Subcutaneous abdominal adipose tissue (tissue), 5 donors: ENCODE data around the gene CTF1.

Experiments used
- H3K27ac ChIP-seq: one replicate; pipeline ENCODE4 v1.7.0; 2013; ENCODE audit warnings: low read depth, mild to moderate bottlenecking, inconsistent platforms, low read length, moderate library complexity
- H3K27me3 ChIP-seq, 5 donors: one replicate each; pipeline ENCODE4 v1.7.0; 2013; ENCODE audit warnings: low read length in 5 of 5, inconsistent platforms in 1 of 5; ENCODE audit not compliant: control insufficient read depth in 5 of 5, insufficient read depth in 4 of 5
- H3K36me3 ChIP-seq, 5 donors: one replicate each; pipeline ENCODE4 v1.7.0; 2013; ENCODE audit warnings: low read length in 5 of 5; ENCODE audit not compliant: control insufficient read depth in 5 of 5, insufficient read depth in 5 of 5
- H3K4me1 ChIP-seq, 5 donors: one replicate each; pipeline ENCODE4 v1.7.0; 2013; ENCODE audit warnings: low read length in 5 of 5, mild to moderate bottlenecking in 3 of 5, moderate library complexity in 1 of 5; ENCODE audit not compliant: control insufficient read depth in 5 of 5, insufficient read depth in 5 of 5
- H3K4me3 ChIP-seq, 5 donors: one replicate each; pipeline ENCODE4 v1.7.0; 2013; ENCODE audit warnings: low read length in 5 of 5, low read depth in 1 of 5
- H3K9ac ChIP-seq, 5 donors: one replicate each; pipeline ENCODE4 v1.7.0; 2013; ENCODE audit warnings: low read length in 5 of 5, mild to moderate bottlenecking in 4 of 5, moderate library complexity in 3 of 5
- H3K9me3 ChIP-seq, 5 donors: one replicate each; pipeline ENCODE4 v1.7.0; 2013; ENCODE audit warnings: low read length in 5 of 5; ENCODE audit not compliant: control insufficient read depth in 5 of 5
- donor health status: healthy.
- donor health status: healthy.
- donor health status: healthy.
- donor health status: healthy.
- donor health status: healthy.

The CTF1 gene

DNA sequence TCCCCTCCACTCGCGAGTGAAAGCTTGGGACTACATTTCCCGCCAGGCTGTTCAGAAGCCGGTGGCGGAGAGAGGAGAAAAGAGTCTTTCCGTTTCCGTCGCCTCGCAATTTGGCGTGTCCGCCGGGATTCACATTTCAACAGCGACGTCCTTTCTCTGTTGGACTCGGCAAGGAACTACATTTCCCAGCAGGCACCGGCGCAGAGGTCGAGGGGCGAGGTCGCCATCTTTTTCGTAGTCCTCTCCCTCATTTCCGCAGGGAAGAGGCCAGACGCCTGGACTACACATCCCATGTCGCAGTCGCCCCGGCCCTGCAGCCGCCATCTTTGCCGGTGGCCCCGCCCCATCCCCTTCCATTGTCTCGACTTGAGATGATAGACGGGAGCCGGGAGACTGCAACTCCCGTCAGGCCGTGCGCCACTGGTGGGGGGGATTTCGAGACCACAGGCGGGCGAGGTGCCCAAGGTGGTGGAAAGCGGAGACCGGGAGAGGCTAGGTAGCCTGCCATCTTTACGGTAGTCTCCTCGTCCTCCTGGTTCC is 26.1 kb downstream of the CTF1 start:
- peak overlapping the region in 4 of 5 donors; percentile 72 to 92 (median 88) for H3K9ac ChIP-seq
- H3K4me1 ChIP-seq: peaks cover 4 to 27% (median 19%) of the 10 kb centered on the region in 5 donors
- H3K27me3 ChIP-seq: no peaks in the 10 kb centered on the region
- H3K4me3 ChIP-seq: peak overlapping the region; percentile 78 to 98 (median 94)
- H3K9me3 ChIP-seq: no peaks in the 10 kb centered on the region
- H3K36me3 ChIP-seq: peaks cover 0 to 18% (median 7%) of the 10 kb centered on the region in 5 donors
- peak overlapping the region; percentile 77 for H3K27ac ChIP-seq

DNA sequence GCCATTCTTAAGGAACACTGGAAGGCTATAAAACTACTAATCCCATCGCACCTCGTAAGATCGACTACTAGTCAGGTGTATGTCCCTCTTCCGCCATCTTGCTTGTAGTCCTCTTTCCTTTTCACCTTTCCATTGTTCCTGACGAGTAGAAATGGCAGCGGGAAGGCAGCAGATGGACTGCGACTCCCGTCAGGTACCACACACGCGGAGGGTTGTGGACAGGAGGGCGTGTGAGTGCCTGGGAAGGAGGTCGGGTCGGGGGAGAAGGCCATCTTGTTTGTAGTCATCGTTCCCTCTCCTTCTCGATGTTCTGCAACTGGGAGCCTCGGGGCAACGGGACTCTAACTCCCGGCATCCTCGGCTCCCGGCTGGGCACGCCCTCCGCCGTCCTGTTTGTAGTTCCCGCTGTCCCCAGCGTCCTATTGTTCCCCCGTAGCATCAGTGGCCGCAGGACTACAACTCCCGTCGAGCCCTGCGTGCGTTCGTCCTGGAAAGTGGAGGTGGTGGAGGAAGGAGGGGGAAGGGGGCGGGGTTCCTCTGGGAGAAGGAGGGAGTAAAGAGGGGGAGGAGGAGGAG is 26.6 kb downstream of the CTF1 start:
- peak overlapping the region; percentile 5 to 92 (median 85) for H3K9ac ChIP-seq

DNA sequence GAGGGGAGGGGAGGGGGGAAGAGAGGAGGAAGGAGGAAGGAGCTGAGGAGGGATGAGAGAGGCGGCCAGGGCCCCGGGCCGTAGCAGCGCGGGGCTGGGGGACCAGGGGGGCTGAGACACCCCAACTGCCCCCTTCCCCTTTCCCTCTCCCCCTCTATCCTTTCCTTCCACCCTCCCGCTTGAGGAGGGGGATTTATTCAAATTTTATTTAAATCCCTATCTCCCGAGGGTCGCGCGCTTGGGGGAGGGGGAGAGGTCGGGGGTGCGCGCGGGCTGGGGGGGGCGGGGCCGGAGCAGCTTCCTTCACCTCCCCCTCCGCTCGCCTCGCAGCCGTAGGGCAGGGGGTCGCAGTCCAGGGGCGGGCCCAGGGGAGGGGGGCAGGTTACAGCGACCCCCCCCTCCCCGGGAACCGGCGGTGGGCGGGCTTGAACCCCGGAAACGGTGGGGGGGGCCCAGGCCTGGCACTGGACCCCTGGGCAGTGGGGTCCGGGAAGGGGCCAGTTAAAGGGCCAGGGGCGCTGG is 27.2 kb downstream of the CTF1 start, which contains the start of gene FBXL19:
FBXL19 (plus strand) TSS at position 19 of the 522 bp plus-strand sequence. CDS start 2,183 bp downstream, outside the sequence.
- Histone ChIP-seq H3K4me1 (peaks cover 4 to 27% (median 19%) of the 10 kb centered on the region in 5 donors), H3K36me3 (peaks cover 0 to 22% (median 7%) of the 10 kb centered on the region in 5 donors)

More for the DNA sequence above, 26.6 kb downstream of the CTF1 start:
- Histone ChIP-seq H3K9me3 (no peaks in the 10 kb centered on the region), H3K27ac (peak overlapping the region; percentile 77), H3K4me1 (peaks cover 4 to 27% (median 19%) of the 10 kb centered on the region in 5 donors), H3K4me3 (peak overlapping the region; percentile 78 to 98 (median 94)), H3K27me3 (no peaks in the 10 kb centered on the region), H3K36me3 (peaks cover 0 to 20% (median 7%) of the 10 kb centered on the region in 5 donors)

DNA sequence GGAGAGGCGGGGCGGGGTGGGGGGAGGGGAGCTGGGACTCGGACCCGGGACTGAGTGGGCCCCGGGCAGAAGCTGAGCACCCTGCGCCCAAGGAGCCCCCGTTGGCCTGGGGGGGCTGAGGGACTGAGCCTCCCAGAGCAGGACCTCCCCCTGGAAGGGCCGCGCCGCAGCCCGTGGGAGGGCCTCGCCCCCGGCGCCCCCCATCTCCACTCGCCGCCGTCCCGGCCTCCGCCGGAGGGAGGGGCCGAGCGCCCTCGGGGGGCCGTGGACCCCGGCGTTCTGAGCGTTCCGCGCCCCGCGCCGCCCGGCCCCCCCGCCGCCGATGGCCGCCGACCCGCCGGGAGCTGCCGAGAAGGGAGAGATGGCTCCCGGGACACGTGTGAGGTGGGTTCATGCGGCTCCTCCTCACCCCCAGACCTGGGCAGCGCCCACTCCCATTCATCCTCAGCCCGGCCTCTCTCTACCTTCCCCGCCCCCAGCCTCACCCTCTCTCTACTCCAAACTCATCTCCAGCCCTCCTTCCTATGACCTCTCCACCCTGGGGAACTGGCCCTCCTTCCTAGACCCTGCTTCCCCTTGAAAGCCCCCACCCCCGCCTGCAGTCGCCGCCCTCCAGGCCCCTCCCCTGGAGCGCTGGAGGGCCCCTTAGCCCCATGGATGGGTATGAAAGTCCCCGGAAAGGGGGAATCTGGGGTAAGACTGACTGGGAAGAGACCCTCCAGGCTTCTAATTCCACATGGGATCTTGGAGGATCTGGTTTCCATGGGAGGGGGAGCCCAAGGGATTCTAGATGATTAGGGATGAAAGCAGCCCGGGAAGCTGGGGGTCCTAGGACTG is 27.9 kb downstream of the CTF1 start:
- no peaks in the 10 kb centered on the region for H3K27me3 ChIP-seq
- peaks cover 4 to 27% (median 19%) of the 10 kb centered on the region in 5 donors for H3K4me1 ChIP-seq
- peak overlapping the region; percentile 41 for H3K27ac ChIP-seq
- H3K36me3 ChIP-seq: peaks cover 0 to 22% (median 9%) of the 10 kb centered on the region in 5 donors
- H3K9me3 ChIP-seq: no peaks in the 10 kb centered on the region
- H3K4me3 ChIP-seq: peak overlapping the region in 4 of 5 donors; percentile 22 to 98 (median 54)
- H3K9ac ChIP-seq: peak overlapping the region in 3 of 5 donors; percentile 34 to 41 (median 39)

More for the DNA sequence above, 27.2 kb downstream of the CTF1 start, which contains the start of gene FBXL19:
- Histone ChIP-seq H3K4me3 (peak within 1 kb of the TSS; percentile 78 to 98 (median 94)), H3K27me3 (no peaks in the 10 kb centered on the region), H3K27ac (peak within 1 kb of the TSS; percentile 77), H3K9me3 (no peaks in the 10 kb centered on the region), H3K9ac (peak within 1 kb of the TSS; percentile 5 to 92 (median 85))

DNA sequence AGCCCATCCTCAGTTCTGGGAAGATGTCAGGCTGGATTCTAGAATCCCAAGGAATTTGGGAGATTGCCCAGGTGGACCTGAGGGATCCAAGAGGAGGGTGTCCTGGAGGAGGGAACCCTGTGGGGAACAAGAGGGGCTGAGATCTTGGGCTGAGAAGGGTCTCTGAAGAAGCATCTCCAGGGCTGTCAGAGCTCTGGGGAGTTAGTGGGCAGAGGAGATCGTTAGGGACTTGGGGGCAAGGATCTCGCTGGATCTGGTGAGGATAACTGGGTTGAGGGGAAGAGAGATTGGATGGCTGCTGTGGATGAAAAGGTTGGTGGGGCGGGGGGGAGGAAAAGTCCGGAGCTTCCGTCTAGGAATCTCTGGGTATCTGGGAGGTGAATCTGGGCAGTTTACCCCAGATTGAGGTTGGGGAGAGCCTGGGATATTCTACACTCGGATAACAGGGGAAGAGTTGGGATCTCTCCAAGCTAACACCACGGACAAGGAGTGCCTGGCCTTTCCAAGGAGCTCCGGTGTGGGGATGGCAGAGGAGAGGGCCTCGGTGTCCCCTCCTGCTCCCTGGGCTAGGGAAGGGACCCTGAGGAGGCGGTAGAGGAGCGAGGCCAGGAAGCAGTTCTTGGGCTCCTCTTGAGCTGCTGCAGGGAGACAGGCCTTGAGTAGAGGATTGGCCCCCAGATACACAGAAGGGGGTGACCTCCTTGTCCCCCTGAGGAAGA is 28.7 kb downstream of the CTF1 start:
- Histone ChIP-seq H3K36me3 (peaks cover 0 to 26% (median 12%) of the 10 kb centered on the region in 5 donors), H3K4me3 (peak overlapping the region in 2 of 5 donors; percentile 22 to 98), H3K9me3 (no peaks in the 10 kb centered on the region), H3K27ac (peak overlapping the region; percentile 41), H3K4me1 (peaks cover 4 to 27% (median 19%) of the 10 kb centered on the region in 5 donors), H3K9ac (peak overlapping the region in 4 of 5 donors; percentile 34 to 65 (median 40)), H3K27me3 (no peaks in the 10 kb centered on the region)

DNA sequence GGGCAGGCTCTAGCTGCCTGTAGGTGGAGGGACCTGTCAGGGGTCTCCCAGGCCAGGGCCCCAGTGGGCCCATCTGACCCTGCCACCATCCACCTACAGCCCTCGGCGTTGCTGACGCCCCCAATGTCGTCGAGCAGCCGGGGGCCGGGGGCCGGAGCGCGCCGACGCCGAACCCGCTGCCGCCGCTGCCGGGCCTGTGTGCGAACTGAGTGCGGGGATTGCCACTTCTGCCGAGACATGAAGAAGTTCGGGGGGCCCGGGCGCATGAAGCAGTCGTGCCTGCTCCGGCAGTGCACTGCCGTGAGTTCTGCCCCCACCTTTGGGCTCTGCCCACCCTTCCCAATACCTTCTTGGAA is 29.2 kb downstream of the CTF1 start:
- no peak overlapping the region for H3K27ac ChIP-seq
- H3K36me3 ChIP-seq: peaks cover 1 to 31% (median 17%) of the 10 kb centered on the region in 5 donors

DNA sequence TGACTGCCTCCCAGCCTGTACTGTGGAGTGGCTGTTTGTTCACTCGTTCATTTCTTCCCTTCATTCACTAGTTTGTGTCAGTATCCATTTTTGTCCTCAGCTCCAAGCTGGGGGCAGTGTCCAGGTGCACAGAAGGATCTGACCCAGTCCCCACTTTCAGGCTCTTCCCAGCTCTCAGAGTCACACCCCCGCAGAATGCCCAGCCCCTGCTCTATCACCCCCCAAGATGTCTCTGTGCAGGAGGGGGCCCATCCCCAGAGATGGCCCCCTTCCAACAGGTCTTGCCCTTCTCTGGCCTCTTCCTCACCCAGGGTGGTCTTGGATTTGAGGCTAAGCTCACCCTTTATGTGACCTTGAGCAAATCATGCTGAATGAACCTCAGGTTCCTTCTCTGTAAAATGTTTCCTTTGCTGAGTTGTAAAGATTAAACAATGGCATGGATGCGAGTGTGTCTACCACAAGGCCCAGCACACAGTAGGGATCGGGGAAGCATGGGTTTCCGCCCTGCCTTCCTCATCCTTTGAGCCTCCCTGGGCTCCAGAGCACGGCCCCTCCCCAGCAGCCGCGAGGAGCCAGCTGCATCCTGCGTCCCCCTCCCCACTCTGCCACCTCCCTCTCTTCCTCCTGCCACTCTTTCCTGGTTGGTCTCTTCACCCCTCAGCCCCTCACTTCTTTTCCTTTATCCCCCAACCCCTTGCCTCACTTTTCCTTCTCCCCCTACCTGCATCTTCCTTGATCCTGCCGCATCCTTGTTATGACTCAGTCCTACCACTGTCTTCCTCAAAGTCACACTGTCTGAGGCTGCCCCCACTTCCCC is 29.8 kb downstream of the CTF1 start:
- Histone ChIP-seq H3K27me3 (no peaks in the 10 kb centered on the region), H3K36me3 (peaks cover 4 to 37% (median 22%) of the 10 kb centered on the region in 5 donors), H3K4me3 (no peak overlapping the region), H3K9me3 (no peaks in the 10 kb centered on the region), H3K27ac (no peak overlapping the region), H3K9ac (no peak overlapping the region), H3K4me1 (peaks cover 4 to 24% (median 17%) of the 10 kb centered on the region in 5 donors)

More for the DNA sequence above, 29.2 kb downstream of the CTF1 start:
- H3K4me3 ChIP-seq: no peak overlapping the region
- H3K9me3 ChIP-seq: no peaks in the 10 kb centered on the region
- H3K4me1 ChIP-seq: peaks cover 4 to 27% (median 19%) of the 10 kb centered on the region in 5 donors
- H3K9ac ChIP-seq: no peak overlapping the region
- no peaks in the 10 kb centered on the region for H3K27me3 ChIP-seq

DNA sequence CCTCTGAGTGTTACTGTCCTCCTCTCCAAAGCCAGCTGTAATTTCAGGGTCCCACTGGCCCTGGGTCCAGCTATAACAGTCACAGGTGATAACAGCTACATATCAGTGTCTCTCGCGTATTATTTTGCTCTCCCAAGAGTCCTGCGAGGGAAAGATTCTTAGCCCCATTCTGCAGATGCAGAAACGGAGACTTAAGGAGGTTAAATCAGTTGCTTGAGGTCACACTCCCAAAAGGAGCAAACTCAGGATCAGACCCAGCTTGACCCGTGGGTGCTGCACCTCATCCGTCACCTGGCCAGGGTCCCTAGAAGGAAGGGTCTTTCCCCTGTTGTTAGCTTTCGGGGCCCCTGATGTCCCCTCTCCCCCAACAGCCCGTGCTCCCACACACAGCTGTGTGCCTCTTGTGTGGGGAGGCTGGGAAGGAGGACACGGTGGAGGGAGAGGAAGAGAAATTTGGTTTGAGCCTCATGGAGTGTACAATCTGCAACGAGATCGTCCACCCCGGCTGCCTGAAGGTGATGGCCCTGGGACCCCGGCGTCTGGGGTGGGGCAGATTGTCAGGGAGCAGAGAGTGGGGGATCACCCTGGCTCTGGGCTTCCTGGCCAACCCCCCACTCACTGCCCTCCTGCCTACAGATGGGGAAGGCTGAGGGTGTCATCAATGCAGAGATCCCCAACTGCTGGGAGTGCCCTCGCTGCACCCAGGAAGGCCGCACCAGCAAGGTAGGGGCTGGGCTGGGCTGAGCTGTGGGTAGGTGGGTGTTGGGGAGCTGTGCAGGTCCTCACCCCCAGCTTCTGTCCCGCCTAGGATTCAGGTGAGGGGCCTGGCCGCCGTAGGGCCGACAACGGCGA is 30.7 kb downstream of the CTF1 start:
- H3K27me3 ChIP-seq: no peaks in the 10 kb centered on the region
- no peak overlapping the region for H3K4me3 ChIP-seq
- H3K27ac ChIP-seq: no peak overlapping the region
- peaks cover 4 to 14% (median 8%) of the 10 kb centered on the region in 5 donors for H3K4me1 ChIP-seq
- H3K9ac ChIP-seq: no peak overlapping the region
- peaks cover 7 to 46% (median 24%) of the 10 kb centered on the region in 5 donors for H3K36me3 ChIP-seq
- no peaks in the 10 kb centered on the region for H3K9me3 ChIP-seq
